Neural progenitor cell (in vitro differentiated cells): ENCODE measurements around the gene ENPEP. TPM values are rescaled to one million over a fixed set of nuclear protein-coding genes. Genes with fewer than 3 reads are reported as not detected.

Experiments used
- DNase-seq: peaks from one replicate; pipeline ENCODE4 v3.0.0-alpha.2; 2016; ENCODE audit warnings: low spot score
- H2AFZ ChIP-seq: fragments of 200-600 bp; sonication (generic); replicated peaks from 2 replicates; pipeline ENCODE4 v1.6.1; 2016; ENCODE audit warnings: antibody characterized with exemption
- H3F3A ChIP-seq: fragments of 200-600 bp; sonication (generic); 2 replicates; pipeline ENCODE4 v1.6.1; 2016; ENCODE audit warnings: antibody characterized with exemption, low read depth
- H3K27ac ChIP-seq: fragments of 200-600 bp; sonication (generic); 2 replicates; pipeline ENCODE4 v1.5.1; 2016; ENCODE audit warnings: mild to moderate bottlenecking
- H3K27me3 ChIP-seq: fragments of 200-600 bp; sonication (generic); 2 replicates; pipeline ENCODE4 v1.6.1; 2016; ENCODE audit warnings: mild to moderate bottlenecking, moderate library complexity
- H3K36me3 ChIP-seq: fragments of 200-600 bp; sonication (generic); 2 replicates; pipeline ENCODE4 v1.5.1; 2016
- H3K4me1 ChIP-seq: fragments of 200-600 bp; sonication (generic); 2 replicates; pipeline ENCODE4 v1.6.1; 2016; ENCODE audit warnings: mixed run types
- H3K4me2 ChIP-seq: fragments of 200-600 bp; sonication (generic); 2 replicates; pipeline ENCODE4 v1.6.1; 2016
- H3K4me3 ChIP-seq: fragments of 200-600 bp; sonication (generic); 2 replicates; pipeline ENCODE4 v1.5.1; 2016
- H3K79me2 ChIP-seq: fragments of 200-600 bp; sonication (generic); 2 replicates; pipeline ENCODE4 v1.6.1; 2016; ENCODE audit warnings: low read depth
- H3K9ac ChIP-seq: fragments of 200-600 bp; sonication (generic); 2 replicates; pipeline ENCODE4 v1.6.1; 2016
- H3K9me3 ChIP-seq: fragments of 200-600 bp; sonication (generic); 2 replicates; pipeline ENCODE4 v1.5.1; 2016; ENCODE audit warnings: low read depth
- H4K20me1 ChIP-seq: fragments of 200-600 bp; sonication (generic); 2 replicates; pipeline ENCODE4 v1.6.1; 2016; ENCODE audit warnings: low read depth
- H3K27ac Mint-ChIP-seq: 3 replicates; pipeline ENCODE4 v1.8.0; 2021; ENCODE audit warnings: mixed read lengths
- H3K27me3 Mint-ChIP-seq: 2 replicates; pipeline ENCODE4 v1.8.0; 2022; ENCODE audit warnings: low read depth, mild to moderate bottlenecking, inconsistent platforms, moderate library complexity, mixed read lengths; ENCODE audit not compliant: insufficient read depth
- H3K36me3 Mint-ChIP-seq: 3 replicates; pipeline ENCODE4 v1.8.0; 2021; ENCODE audit warnings: mixed read lengths
- H3K4me1 Mint-ChIP-seq: 3 replicates; pipeline ENCODE4 v1.8.0; 2021; ENCODE audit warnings: mixed read lengths
- H3K4me3 Mint-ChIP-seq: 3 replicates; pipeline ENCODE4 v1.8.0; 2021; ENCODE audit warnings: mild to moderate bottlenecking, moderate library complexity, mixed read lengths
- H3K9me3 Mint-ChIP-seq: 3 replicates; pipeline ENCODE4 v1.8.0; 2020; ENCODE audit warnings: mixed read lengths
- EZH2 ChIP-seq: fragments of 200-600 bp; sonication (generic); IDR thresholded peaks from 2 replicates; pipeline ENCODE4 v1.6.1; 2017; ENCODE audit warnings: antibody characterized with exemption, mild to moderate bottlenecking, moderate library complexity
- EZH2phosphoT487 ChIP-seq: fragments of 200-600 bp; sonication (generic); IDR thresholded peaks from 2 replicates; pipeline ENCODE4 v1.6.1; 2017; ENCODE audit warnings: antibody characterized with exemption
- total RNA-seq: library from RNA; depleted of rRNA; stranded (reverse); fragments of >200 nt; gene quantifications from 2 replicates; pipeline ENCODE4 v1.2.3, GENCODE V29; 2015; ENCODE audit warnings: low replicate concordance
- TF ChIP-seq, protein P1 (sequence below): fragments of 200-600 bp; sonication (generic); IDR thresholded peaks from 2 replicates; pipeline ENCODE4 v1.5.1; 2017; ENCODE audit warnings: antibody characterized with exemption, mild to moderate bottlenecking

The ENPEP gene
- total RNA-seq, 1 donor from 2014 or later, result 1.5 TPM

DNA sequence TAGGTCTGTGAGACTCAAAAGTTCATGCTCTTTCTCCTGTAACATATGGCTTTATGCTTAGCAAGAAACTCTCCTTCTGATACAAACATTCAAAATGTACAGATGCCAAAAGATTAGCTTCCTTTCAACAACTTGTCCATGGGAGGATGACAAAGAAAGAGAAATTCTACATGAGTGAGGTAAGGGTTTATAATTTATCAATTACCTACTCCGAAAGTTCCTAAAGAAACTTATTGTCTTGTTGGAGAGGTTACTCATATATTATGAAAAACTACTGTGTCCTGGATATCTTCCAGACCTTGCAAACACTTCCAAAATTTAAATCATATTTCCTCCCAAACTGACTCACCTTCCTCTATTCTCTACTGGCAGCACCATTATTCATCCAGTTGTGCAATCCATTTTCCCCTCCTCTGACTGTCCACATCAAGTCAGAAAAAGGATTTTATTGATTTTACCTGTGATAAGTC lies 65.1 kb downstream of the ENPEP start:
- Histone ChIP-seq H3F3A (no peaks in the 10 kb centered on the region), H3K27me3 (no peaks in the 10 kb centered on the region), H3K9me3 (no peaks in the 10 kb centered on the region), H3K79me2 (no peaks in the 10 kb centered on the region), H3K4me1 (no peaks in the 10 kb centered on the region), H3K36me3 (no peaks in the 10 kb centered on the region), H2AFZ (no peak overlapping the region), H3K4me2 (no peak overlapping the region), H3K9ac (no peak overlapping the region), H4K20me1 (no peaks in the 10 kb centered on the region), H3K27ac (no peak overlapping the region), H3K4me3 (no peak overlapping the region)
- Mint-ChIP-seq H3K9me3 (peaks cover 12% of the 10 kb centered on the region), H3K4me3 (no peak overlapping the region), H3K4me1 (no peaks in the 10 kb centered on the region), H3K27me3 (no peaks in the 10 kb centered on the region), H3K27ac (no peak overlapping the region), H3K36me3 (no peaks in the 10 kb centered on the region)
- no peak for DNase-seq
- no peak for TF ChIP-seq EZH2

DNA sequence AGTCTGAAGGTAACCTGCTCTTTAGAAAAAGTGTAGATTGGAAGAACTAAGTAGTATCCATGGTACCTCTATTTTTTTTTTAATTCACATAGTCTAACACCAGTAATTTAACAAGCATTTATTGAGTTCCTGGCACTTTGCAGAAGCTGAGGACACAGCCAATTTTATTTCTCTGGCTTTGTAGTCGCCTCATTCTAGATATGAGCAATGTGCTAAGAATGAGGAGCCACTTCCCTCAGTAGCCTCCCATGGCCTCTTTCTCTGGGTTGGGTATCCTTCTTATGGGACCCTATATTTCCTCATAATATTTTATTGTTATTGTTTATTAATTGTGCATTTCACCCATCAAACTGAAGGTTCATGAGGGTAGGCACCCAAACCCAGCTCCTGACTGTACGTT lies 67.6 kb downstream of the ENPEP start:
- Mint-ChIP-seq H3K4me3 (no peak overlapping the region), H3K9me3 (no peaks in the 10 kb centered on the region), H3K27ac (no peak overlapping the region), H3K4me1 (no peaks in the 10 kb centered on the region), H3K27me3 (no peaks in the 10 kb centered on the region), H3K36me3 (no peaks in the 10 kb centered on the region)
- Histone ChIP-seq H3K4me3 (no peak overlapping the region), H3K36me3 (no peaks in the 10 kb centered on the region), H3K4me1 (no peaks in the 10 kb centered on the region), H3F3A (no peaks in the 10 kb centered on the region), H4K20me1 (no peaks in the 10 kb centered on the region), H3K9me3 (no peaks in the 10 kb centered on the region), H3K27ac (no peak overlapping the region), H3K79me2 (no peaks in the 10 kb centered on the region), H3K27me3 (no peaks in the 10 kb centered on the region), H3K9ac (no peak overlapping the region), H2AFZ (no peak overlapping the region), H3K4me2 (no peak overlapping the region)
- TF ChIP-seq, protein P1, sequence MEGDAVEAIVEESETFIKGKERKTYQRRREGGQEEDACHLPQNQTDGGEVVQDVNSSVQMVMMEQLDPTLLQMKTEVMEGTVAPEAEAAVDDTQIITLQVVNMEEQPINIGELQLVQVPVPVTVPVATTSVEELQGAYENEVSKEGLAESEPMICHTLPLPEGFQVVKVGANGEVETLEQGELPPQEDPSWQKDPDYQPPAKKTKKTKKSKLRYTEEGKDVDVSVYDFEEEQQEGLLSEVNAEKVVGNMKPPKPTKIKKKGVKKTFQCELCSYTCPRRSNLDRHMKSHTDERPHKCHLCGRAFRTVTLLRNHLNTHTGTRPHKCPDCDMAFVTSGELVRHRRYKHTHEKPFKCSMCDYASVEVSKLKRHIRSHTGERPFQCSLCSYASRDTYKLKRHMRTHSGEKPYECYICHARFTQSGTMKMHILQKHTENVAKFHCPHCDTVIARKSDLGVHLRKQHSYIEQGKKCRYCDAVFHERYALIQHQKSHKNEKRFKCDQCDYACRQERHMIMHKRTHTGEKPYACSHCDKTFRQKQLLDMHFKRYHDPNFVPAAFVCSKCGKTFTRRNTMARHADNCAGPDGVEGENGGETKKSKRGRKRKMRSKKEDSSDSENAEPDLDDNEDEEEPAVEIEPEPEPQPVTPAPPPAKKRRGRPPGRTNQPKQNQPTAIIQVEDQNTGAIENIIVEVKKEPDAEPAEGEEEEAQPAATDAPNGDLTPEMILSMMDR, result no peak
- no peak for TF ChIP-seq EZH2phosphoT487
- no peak for TF ChIP-seq EZH2
- DNase-seq, result no peak

DNA sequence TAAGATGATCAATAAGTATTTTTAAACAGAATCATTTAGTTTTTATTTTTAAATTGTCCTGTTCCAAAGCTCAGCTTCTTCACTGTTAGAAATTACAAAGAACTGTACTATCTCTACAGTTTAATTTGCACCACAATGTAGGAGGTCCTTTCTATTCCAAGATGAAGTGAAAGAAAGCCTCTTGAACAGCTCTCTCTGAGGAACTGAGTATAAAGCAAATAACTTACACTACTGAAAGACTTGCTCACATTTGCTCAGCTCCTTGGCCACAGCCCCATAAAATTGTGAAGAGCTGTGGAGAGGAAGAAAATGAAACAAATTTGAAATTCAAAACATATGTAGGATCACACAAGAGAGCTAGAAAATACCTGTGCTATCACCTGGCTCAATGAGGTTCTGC lies 68.6 kb downstream of the ENPEP start:
- Mint-ChIP-seq H3K4me3 (no peak overlapping the region), H3K27me3 (no peaks in the 10 kb centered on the region), H3K36me3 (no peaks in the 10 kb centered on the region), H3K9me3 (no peaks in the 10 kb centered on the region), H3K4me1 (no peaks in the 10 kb centered on the region), H3K27ac (no peak overlapping the region)
- no peak overlapping the region for H3K4me3 ChIP-seq
- no peak overlapping the region for H2AFZ ChIP-seq
- H3K27me3 ChIP-seq, result no peaks in the 10 kb centered on the region
- H3K27ac ChIP-seq, result no peak overlapping the region
- TF ChIP-seq EZH2 (no peak), EZH2phosphoT487 (no peak)
- TF ChIP-seq, protein P1, result no peak
- no peak overlapping the region for H3K4me2 ChIP-seq
- H3K36me3 ChIP-seq, result no peaks in the 10 kb centered on the region
- no peaks in the 10 kb centered on the region for H3K9me3 ChIP-seq
- no peak overlapping the region for H3K9ac ChIP-seq
- H3K79me2 ChIP-seq, result no peaks in the 10 kb centered on the region
- DNase-seq, result no peak
- H4K20me1 ChIP-seq, result no peaks in the 10 kb centered on the region
- H3K4me1 ChIP-seq, result no peaks in the 10 kb centered on the region
- no peaks in the 10 kb centered on the region for H3F3A ChIP-seq

GRCh38 chr4:110550260-110550659 lies 74.3 kb downstream of the ENPEP start:
- Histone ChIP-seq H3K9me3 (no peaks in the 10 kb centered on the region), H3K36me3 (no peaks in the 10 kb centered on the region), H3K4me2 (no peak overlapping the region), H3K27ac (no peak overlapping the region), H3K79me2 (no peaks in the 10 kb centered on the region), H3K4me3 (no peak overlapping the region), H3K4me1 (no peaks in the 10 kb centered on the region), H3F3A (no peaks in the 10 kb centered on the region), H3K27me3 (no peaks in the 10 kb centered on the region), H4K20me1 (no peaks in the 10 kb centered on the region), H3K9ac (no peak overlapping the region), H2AFZ (no peak overlapping the region)
- Mint-ChIP-seq H3K4me3 (no peak overlapping the region), H3K27ac (no peak overlapping the region), H3K4me1 (no peaks in the 10 kb centered on the region), H3K9me3 (no peaks in the 10 kb centered on the region), H3K36me3 (no peaks in the 10 kb centered on the region), H3K27me3 (no peaks in the 10 kb centered on the region)
- TF ChIP-seq EZH2phosphoT487, result no peak
- TF ChIP-seq EZH2, result no peak
- TF ChIP-seq, protein P1, result no peak
- DNase-seq, result no peak
